Measurements from ENCODE around the gene NPIPB13.
"Not testable (repeated sequence)": the region's sequence is repeated elsewhere in the genome, so short reads cannot be mapped to it uniquely, and the experiment has no call there.

NPIPB13 gene

GRCh38 chr16:30248379-30248778, at the start of gene NPIPB13:
Gene NPIPB13, minus strand, starts transcription at chr16:30248479. Its CDS starts 2,906 bp downstream, at chr16:30245573.
- not testable (repeated sequence) for DNase-seq

DNA sequence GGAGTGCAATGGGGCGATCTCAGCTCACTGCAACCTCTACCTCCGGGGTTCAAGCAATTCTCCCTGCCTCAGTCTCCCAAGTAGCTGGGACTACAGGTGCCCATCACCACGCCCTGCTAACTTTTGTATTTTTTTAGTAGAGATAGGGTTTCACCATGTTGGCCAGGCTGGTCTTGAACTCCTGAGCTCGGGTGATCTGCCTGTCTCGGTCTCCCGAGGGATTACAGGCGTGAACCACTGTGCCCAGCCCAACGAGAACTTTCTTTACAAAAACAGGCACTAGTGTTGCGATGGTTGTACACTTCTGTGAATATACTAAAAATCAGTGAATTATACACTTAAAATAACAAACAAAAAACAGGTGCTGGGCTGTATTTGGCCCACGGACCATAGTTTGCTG, 34.1 kb upstream of the NPIPB13 start:
- DNase-seq: not testable (repeated sequence)

GRCh38 chr16:30278523-30278922, 30.2 kb upstream of the NPIPB13 start:
- not testable (repeated sequence) for DNase-seq

DNA sequence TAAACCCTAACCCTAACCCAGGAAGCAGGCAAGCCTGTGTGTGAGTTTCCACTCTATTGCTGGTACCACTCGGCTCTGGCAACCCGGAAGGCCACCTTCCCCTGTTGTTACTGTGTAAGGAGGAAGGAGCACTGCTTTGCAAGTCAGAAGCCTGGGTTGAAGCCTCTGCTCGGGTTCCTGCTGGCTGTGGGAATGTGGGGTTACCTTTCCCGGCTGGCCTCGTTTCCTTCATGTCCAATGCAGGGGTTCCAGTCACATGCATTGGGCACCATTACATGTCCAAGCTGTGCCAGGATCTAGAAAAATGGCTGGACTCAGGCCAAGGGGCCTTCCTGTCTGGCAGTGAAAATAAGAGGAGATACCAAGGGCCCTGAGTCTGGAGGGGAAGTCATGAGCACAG, 31.2 kb downstream of the NPIPB13 start:
- DNase-seq: not testable (repeated sequence)

GRCh38 chr16:30211414-30211813, 36.9 kb downstream of the NPIPB13 start:
- DNase-seq: not testable (repeated sequence)

- DNase-seq: not testable (repeated sequence)
Measured at GRCh38 chr16:30209032-30209431, 39.2 kb downstream of the NPIPB13 start.

DNA sequence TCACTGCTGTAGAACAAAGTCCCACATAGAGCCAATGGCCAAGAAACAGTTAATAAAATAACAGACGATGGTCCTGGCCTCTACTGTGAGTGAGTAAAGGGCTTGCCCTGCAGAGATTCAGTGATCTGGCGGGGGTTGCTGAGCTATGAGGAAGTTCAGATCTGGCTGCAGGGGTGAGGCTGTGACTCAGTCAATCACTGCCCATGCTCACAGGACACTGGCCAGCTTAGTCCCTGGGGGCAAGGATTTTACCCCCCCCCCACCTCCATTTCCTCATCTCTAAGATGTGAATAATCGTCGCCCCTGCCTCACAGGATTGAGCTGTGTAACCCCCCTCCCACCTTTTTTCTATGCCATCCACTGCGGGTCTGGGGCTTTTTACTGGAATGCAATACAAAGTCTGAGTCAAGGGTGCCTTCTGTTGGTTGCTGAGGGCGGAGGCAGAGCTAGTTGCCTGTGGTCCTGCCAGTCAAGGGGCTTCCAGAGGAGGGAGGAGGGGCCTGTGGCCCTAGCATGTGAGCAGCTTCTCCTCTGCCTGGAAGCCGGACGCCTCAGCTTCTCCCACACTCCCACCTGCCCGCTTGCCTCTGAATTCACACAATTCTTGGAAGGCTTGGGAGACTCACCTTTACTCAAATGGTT, 41.1 kb downstream of the NPIPB13 start:
- DNase-seq: not testable (repeated sequence)

DNA sequence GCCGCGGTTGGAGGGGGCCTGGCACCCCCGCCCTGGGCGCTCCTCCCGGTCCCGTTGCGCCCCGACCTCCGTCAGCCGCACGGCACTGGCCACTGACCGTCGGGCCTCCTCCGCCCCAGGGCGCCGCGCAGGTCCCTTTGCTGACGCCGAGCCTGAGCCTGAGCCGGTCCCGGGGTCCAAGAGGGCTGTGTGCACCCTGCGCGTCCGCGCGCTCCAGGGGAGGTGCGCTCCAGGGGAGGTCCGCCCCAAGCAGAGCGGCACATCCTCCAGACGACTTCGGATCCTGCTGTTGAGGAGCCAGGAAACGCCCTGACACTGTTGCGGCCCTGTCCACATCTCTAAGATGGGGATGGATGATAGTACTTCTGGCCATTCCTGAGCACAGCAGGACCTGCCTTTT, 42.0 kb downstream of the NPIPB13 start:
- not testable (repeated sequence) for DNase-seq

GRCh38 chr16:30205541-30206236, 42.6 kb downstream of the NPIPB13 start:
- not testable (repeated sequence) for DNase-seq

- DNase-seq: not testable (repeated sequence)
Measured at GRCh38 chr16:30199608-30200343, 48.5 kb downstream of the NPIPB13 start.

- DNase-seq: not testable (repeated sequence)
Measured at GRCh38 chr16:30199049-30199448, 49.2 kb downstream of the NPIPB13 start, which contains the start of gene SULT1A3. Gene SULT1A3, plus strand, starts transcription at chr16:30199255. Its CDS starts 1,474 bp downstream, at chr16:30200729.
